Mesendoderm (in vitro differentiated cells): ENCODE data around the gene PDHX.
A peak's percentile ranks its signal among the peaks of the same experiment; 100 is the strongest.

Experiments
- DNase-seq: peaks from one replicate; pipeline ENCODE4 v3.0.0; 2013
- H2AK5ac ChIP-seq: 2 replicates; pipeline ENCODE4 v1.6.1; 2013; ENCODE audit warnings: low read length, inconsistent platforms
- H2BK120ac ChIP-seq: 2 replicates; pipeline ENCODE4 v1.6.1; 2013; ENCODE audit warnings: low read depth, mild to moderate bottlenecking, low read length, moderate library complexity, mixed read lengths
- H2BK15ac ChIP-seq: replicated peaks from 2 replicates; pipeline ENCODE4 v1.6.1; 2013; ENCODE audit warnings: low read depth, mild to moderate bottlenecking, moderate library complexity
- H2BK5ac ChIP-seq: 2 replicates; pipeline ENCODE4 v1.6.1; 2013; ENCODE audit warnings: low read length, inconsistent platforms
- H3K18ac ChIP-seq: 2 replicates; pipeline ENCODE4 v1.6.1; 2013; ENCODE audit warnings: mild to moderate bottlenecking, low read length, mixed read lengths
- H3K23ac ChIP-seq: one replicate; pipeline ENCODE4 v1.6.1; 2013; ENCODE audit warnings: low read length
- H3K27ac ChIP-seq: 2 replicates; pipeline ENCODE4 v1.5.1; 2013; ENCODE audit warnings: low read depth, mild to moderate bottlenecking, inconsistent platforms, low read length, moderate library complexity
- H3K27me3 ChIP-seq: 2 replicates; pipeline ENCODE4 v1.6.1; 2013; ENCODE audit warnings: low read length, control low read depth, mild to moderate bottlenecking, inconsistent platforms; ENCODE audit not compliant: insufficient read depth, poor library complexity
- H3K36me3 ChIP-seq: 2 replicates; pipeline ENCODE4 v1.6.1; 2013; ENCODE audit warnings: low read length, inconsistent platforms; ENCODE audit not compliant: control insufficient read depth, insufficient read depth
- H3K4ac ChIP-seq: one replicate; pipeline ENCODE4 v1.6.1; 2013; ENCODE audit warnings: low read depth, mild to moderate bottlenecking, low read length, moderate library complexity
- H3K4me1 ChIP-seq: 2 replicates; pipeline ENCODE4 v1.6.1; 2013; ENCODE audit warnings: low read depth, low read length, inconsistent platforms; ENCODE audit not compliant: control insufficient read depth
- H3K4me2 ChIP-seq: 2 replicates; pipeline ENCODE4 v1.6.1; 2013; ENCODE audit warnings: low read length
- H3K4me3 ChIP-seq: 2 replicates; pipeline ENCODE4 v1.5.1; 2013; ENCODE audit warnings: mild to moderate bottlenecking, low read length
- H3K56ac ChIP-seq: one replicate; pipeline ENCODE4 v1.6.1; 2013; ENCODE audit warnings: low read length
- H3K79me1 ChIP-seq: 2 replicates; pipeline ENCODE4 v1.6.1; 2013; ENCODE audit warnings: low read length, inconsistent platforms
- H3K79me2 ChIP-seq: 2 replicates; pipeline ENCODE4 v1.6.1; 2013; ENCODE audit warnings: mild to moderate bottlenecking, low read length; ENCODE audit not compliant: control insufficient read depth, insufficient read depth
- H3K9ac ChIP-seq: 2 replicates; pipeline ENCODE4 v1.6.1; 2013; ENCODE audit warnings: low read length, inconsistent platforms
- H4K5ac ChIP-seq: one replicate; pipeline ENCODE4 v1.6.1; 2013; ENCODE audit warnings: low read length
- H4K8ac ChIP-seq: one replicate; pipeline ENCODE4 v1.6.1; 2013; ENCODE audit warnings: low read depth, mild to moderate bottlenecking, control low read depth, low read length, moderate library complexity
- WGBS: extraction: QIAGEN DNeasy Blood & Tissue Kit; methylation state at CpG from one replicate; pipeline ENCODE4 v1.1.7; 2013; ENCODE audit warnings: low lambda C conversion rate, missing lambda C conversion rate; ENCODE audit not compliant: insufficient coverage; ENCODE audit errors: extremely low coverage; 5-methylcytosine and 5-hydroxymethylcytosine counted together
- small RNA-seq: library from polyadenylated mRNA; stranded (forward); fragments of <200 nt; extraction: miRNeasy Mini kit (QIAGEN cat#:217004); gene quantifications from one replicate; pipeline ENCODE3, GENCODE V24; 2013; ENCODE audit not compliant: insufficient read depth

PDHX gene

DNA sequence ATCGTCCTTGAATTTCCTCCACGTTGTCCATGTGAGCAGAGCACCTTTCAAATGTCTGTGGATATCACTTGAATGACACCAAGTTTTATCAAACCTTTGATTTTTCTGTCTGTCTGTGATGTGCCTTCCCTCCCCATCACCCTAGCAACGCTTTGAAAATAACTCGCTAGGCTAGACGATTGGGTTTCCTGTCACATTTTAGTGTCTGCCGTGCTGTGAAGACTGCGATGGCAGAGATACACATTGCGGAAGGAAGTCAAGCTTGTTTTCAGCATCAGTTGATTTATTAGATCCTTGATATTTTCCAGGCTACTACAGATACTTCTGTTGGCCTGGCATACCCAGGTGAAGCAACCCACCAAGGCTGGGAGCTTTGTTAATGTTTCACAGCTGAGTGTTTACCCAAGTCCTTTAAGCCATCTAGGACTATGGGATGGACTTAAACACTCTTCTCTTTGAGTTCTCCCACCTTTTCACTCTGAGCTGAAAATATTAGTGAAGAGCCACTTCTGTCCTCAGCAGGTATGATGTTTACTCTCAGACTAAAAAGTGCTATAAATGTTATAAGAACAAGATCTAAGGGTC is 128.9 kb downstream of the PDHX start:
- Histone ChIP-seq H3K36me3 (no peaks in the 10 kb centered on the region), H3K18ac (no peak overlapping the region), H2AK5ac (no peak overlapping the region), H3K27ac (no peak overlapping the region), H4K8ac (no peak overlapping the region), H3K27me3 (no peaks in the 10 kb centered on the region), H3K4me3 (no peak overlapping the region), H3K56ac (no peak overlapping the region), H3K79me1 (no peaks in the 10 kb centered on the region), H3K23ac (no peak overlapping the region), H3K4me1 (no peaks in the 10 kb centered on the region), H3K4me2 (no peak overlapping the region), H2BK120ac (no peak overlapping the region), H4K5ac (no peak overlapping the region), H3K79me2 (no peaks in the 10 kb centered on the region), H3K4ac (no peak overlapping the region), H3K9ac (no peak overlapping the region), H2BK15ac (no peak overlapping the region), H2BK5ac (no peak overlapping the region)
- no peak for DNase-seq
- WGBS = no CpG with 5 or more reads among the region's 8 CpGs

Small RNAs within 50 kb of the gene (small RNA-seq; reads per million reads assigned to genes)
- 1.8 reads per million, percentile 8 among the genes with 10 or more reads in this experiment for gene MIR1343
